ENCODE measurements around the gene RAPGEF5.

RAPGEF5 gene

DNA sequence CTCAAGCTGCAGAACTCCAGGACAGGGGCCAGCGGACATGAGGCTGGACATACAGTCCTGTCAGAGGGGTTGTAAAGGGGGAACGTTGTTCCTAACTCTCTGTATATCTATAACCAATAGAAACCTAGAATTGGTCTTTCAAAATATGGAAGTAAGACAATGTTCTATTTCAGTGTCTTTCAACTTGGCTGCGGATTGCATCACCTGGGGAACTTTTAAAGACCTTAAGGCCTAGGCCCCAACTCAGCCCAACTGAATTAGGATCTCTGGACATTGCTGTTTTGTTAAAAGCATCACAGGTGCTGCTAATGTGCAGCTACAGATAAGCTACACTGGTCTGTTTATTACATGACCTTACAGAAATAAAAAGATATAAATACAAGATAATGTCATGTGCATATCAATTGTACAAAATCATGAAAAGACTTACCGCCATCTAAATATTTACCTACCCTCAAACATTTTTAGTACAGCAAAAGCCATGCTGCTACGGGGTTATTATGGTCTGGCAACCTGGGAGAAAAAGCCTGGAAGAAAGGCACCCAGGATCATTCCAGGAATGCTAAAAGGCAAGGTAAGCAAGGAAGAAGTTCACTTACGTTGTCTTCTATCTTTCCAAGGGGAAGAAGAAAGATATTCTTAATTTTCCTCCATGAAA, 169.1 kb downstream of the RAPGEF5 start:
- Mint-ChIP-seq H3K36me3 (ENCODE audit: low read depth) (no peaks in the 10 kb centered on the region), H3K27ac (no peak overlapping the region), H3K27me3 (ENCODE audit: low read depth) (peaks cover 4% of the 10 kb centered on the region), H3K4me1 (peaks cover 2% of the 10 kb centered on the region), H3K9me3 (no peaks in the 10 kb centered on the region), H3K4me3 (no peak overlapping the region)
- no peak for TF ChIP-seq CTCF (IDR thresholded peaks at IDR 0.05; ENCODE audit: unreplicated experiment in 3 of 3)

DNA sequence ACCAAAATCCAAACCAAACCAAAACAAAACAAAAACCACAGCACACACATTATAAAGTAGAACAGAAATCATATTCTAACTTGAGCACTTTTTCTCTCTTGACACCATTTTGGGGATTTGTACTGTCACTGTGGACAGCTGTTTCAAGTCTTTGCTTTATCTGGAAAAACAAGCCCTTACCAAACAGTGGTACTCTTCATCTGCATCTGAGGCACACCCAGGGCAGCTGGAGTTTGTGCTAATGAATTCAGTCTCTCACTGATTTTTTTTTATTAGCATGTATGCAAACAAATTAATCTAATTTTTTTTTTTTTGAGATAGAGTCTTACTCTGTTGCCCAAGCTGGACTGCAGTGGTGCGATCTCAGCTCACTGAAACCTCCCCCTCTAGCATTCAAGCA, 171.4 kb downstream of the RAPGEF5 start:
- Mint-ChIP-seq H3K4me3 (no peak overlapping the region), H3K36me3 (ENCODE audit: low read depth) (peaks cover 4% of the 10 kb centered on the region), H3K27ac (no peak overlapping the region), H3K9me3 (peaks cover 1% of the 10 kb centered on the region), H3K27me3 (ENCODE audit: low read depth) (no peaks in the 10 kb centered on the region), H3K4me1 (no peaks in the 10 kb centered on the region)
- no peak for TF ChIP-seq CTCF (IDR thresholded peaks at IDR 0.05; ENCODE audit: unreplicated experiment in 3 of 3)

DNA sequence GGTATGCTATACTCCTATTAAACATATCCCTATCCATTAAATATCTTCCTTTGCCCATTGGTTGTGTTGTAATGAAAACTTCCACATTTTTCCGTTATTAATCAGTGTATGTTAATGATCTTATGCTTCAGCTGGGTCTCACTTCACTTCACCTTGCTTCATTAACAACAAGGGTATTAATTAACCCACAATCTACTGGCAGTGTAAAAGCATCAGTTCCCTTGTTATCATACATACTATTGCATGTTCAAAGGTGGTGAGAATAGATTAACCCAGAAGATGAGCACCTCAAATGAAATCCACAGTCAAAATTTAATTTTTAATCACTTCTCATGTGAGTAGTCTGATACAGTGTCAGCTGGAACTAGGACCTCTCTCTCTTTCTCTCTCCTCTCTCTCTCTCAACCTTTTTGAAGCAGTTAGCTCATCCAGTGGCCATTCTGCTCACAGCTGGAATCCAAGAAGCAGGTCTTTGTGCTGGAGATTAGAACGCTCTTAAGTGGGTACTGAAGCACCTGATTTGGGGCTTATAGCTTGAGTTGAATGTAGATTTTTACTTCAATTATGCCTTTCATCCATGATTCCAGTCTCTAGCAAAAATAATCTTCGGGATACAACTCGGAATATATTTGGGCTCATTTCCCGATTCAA, 172.3 kb downstream of the RAPGEF5 start:
- peaks cover 11% of the 10 kb centered on the region for H3K36me3 Mint-ChIP-seq (ENCODE audit: low read depth)
- no peaks in the 10 kb centered on the region for H3K4me1 Mint-ChIP-seq
- no peak overlapping the region for H3K4me3 Mint-ChIP-seq
- no peaks in the 10 kb centered on the region for H3K27me3 Mint-ChIP-seq (ENCODE audit: low read depth)
- peaks cover 9% of the 10 kb centered on the region for H3K9me3 Mint-ChIP-seq
- H3K27ac Mint-ChIP-seq: no peak overlapping the region
- no peak for TF ChIP-seq CTCF (IDR thresholded peaks at IDR 0.05; ENCODE audit: unreplicated experiment in 3 of 3)

DNA sequence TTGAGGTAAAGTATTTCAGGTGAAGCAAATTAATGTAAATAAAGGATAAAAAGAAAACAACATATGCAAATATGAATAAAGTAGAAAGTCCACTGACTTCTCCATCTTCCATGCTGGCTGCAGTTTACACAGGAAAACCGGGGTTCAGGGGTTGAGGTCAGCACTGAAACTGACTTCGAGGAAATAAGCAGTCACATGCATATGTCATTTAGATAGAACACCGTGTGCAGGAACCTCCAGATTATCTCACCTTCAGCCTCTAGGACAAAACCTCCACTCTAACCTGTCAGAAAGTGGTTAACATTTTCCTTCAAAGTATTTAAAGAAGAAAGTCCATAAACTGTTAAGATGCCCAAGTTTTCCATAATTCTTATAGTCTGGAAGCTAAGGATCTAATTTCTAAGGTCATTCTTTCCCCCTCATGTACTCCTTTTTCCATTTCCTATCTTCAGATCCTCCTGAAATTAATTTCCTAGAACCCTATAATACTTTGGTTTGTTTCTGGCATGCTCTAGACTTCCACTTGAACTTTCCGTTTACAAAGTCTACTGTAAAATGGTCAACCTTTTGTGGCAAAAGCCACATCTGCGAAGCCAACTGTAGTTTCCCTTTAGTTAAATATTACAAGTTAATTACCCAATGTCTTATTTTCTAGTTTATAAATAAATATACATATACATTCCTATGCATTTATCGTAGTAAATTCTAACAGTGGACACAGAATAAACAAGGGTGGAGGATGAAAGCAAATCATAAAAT, 173.3 kb downstream of the RAPGEF5 start:
- no peaks in the 10 kb centered on the region for H3K27me3 Mint-ChIP-seq (ENCODE audit: low read depth)
- no peak for TF ChIP-seq CTCF (IDR thresholded peaks at IDR 0.05; ENCODE audit: unreplicated experiment in 3 of 3)
- H3K4me1 Mint-ChIP-seq: no peaks in the 10 kb centered on the region
- peaks cover 12% of the 10 kb centered on the region for H3K36me3 Mint-ChIP-seq (ENCODE audit: low read depth)
- H3K9me3 Mint-ChIP-seq: peaks cover 13% of the 10 kb centered on the region
- no peak overlapping the region for H3K4me3 Mint-ChIP-seq
- H3K27ac Mint-ChIP-seq: no peak overlapping the region

DNA sequence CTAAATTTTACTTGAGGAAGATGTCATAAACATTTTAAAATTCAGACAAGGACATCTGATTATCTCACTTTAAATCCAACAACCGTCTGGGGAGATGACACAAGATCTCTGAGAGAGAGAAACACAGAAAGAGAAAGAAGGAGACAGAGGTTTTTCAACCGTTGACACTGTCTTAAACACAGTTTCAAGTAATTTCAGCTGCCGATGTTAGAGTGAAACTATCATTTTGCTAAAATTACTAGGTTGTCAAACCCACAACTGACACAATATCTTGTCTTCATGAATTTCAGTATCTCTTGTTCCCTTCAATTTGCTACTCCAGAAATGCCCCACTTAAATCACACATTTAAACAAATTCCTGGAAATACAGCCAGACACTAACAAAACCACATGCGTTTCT, 174.8 kb downstream of the RAPGEF5 start:
- Mint-ChIP-seq H3K4me3 (no peak overlapping the region), H3K36me3 (ENCODE audit: low read depth) (peaks cover 12% of the 10 kb centered on the region), H3K9me3 (peaks cover 13% of the 10 kb centered on the region), H3K27me3 (ENCODE audit: low read depth) (no peaks in the 10 kb centered on the region), H3K27ac (no peak overlapping the region), H3K4me1 (no peaks in the 10 kb centered on the region)
- TF ChIP-seq CTCF (IDR thresholded peaks at IDR 0.05; ENCODE audit: unreplicated experiment in 3 of 3): no peak
